HCT116 (cell line): ENCODE measurements around the gene MXD1. TPM values are rescaled to one million over a fixed set of nuclear protein-coding genes. Genes with fewer than 3 reads are reported as not detected.

Experiments used
- ATAC-seq: fragments of 200-7000 bp; cut with Tn5 transposase; 2 replicates; pipeline ENCODE4 v1.9.1; 2020; ENCODE audit warnings: mild to moderate bottlenecking, moderate library complexity
- BruUV-seq: library from RNA; stranded (reverse); fragments of 400-500 nt; replicated peaks from 2 replicates; lab custom pipeline; 2021; lab: Mats Ljungman, UMichigan
- CTCF ChIA-PET: fragments of 300-600 bp; sonication (Branson Sonifier 250); formaldehyde crosslinking; loops from one replicate; lab custom pipeline; 2021; ENCODE audit warnings: antibody characterized with exemption; lab: Charles Lee
- POLR2A ChIA-PET: fragments of 300-600, 350-600 bp; sonication (Branson Sonifier 250); formaldehyde crosslinking; loops from one replicate; lab custom pipeline; 2021; ENCODE audit warnings: antibody characterized with exemption; lab: Charles Lee
- RAD21 ChIA-PET, 2 experiments: fragments of 300-600 bp; sonication (Branson Sonifier 250); formaldehyde crosslinking; loops; one replicate each; lab custom pipeline; 2023; ENCODE audit warnings: low total read pairs in 2 of 2; ENCODE audit not compliant: uncharacterized antibody in 2 of 2, unreplicated experiment in 2 of 2, low non-redundant PET in 1 of 2; lab: Charles Lee
- DNase-seq: peaks from one replicate; pipeline ENCODE4 v3.0.0-alpha.2; 2010; ENCODE audit warnings: low read depth, low spot score
- H2AFZ ChIP-seq: fragments of 200-600 bp; shearing (Covaris generic), sonication (generic); 2 replicates; pipeline ENCODE4 v1.6.1; 2017; ENCODE audit warnings: low read depth, mixed run types, mixed read lengths, antibody characterized with exemption, low read length; ENCODE audit not compliant: poor library complexity, severe bottlenecking
- H3K27ac ChIP-seq: 2 replicates; pipeline ENCODE4 v1.5.1; 2012; ENCODE audit warnings: low read depth, low read length
- H3K27me3 ChIP-seq: fragments of 200-600 bp; sonication (generic); 2 replicates; pipeline ENCODE4 v1.6.1; 2016; ENCODE audit warnings: mixed run types, low read length, mixed read lengths; ENCODE audit not compliant: insufficient read depth
- H3K36me3 ChIP-seq, 2 experiments: fragments of 200-500 bp in 1 of 2; fragments of 200-600 bp in 1 of 2; sonication (Bioruptor generic) in 1 of 2; sonication (generic) in 1 of 2; 2 replicates each; pipeline versions ENCODE4 v1.5.1 to v1.6.1; 2014 to 2016; ENCODE audit warnings: low read length in 2 of 2, inconsistent platforms in 1 of 2, mixed read lengths in 1 of 2, mixed run types in 1 of 2; ENCODE audit not compliant: insufficient read depth in 2 of 2, control insufficient read depth in 1 of 2
- H3K4me1 ChIP-seq, 2 experiments: fragments of 200-600 bp in 1 of 2; sonication (generic) in 1 of 2; 2 replicates each; pipeline versions ENCODE4 v1.5.1 to v1.6.1; 2012 to 2017; ENCODE audit warnings: low read length in 2 of 2, inconsistent platforms in 1 of 2, mild to moderate bottlenecking in 1 of 2, mixed read lengths in 1 of 2, mixed run types in 1 of 2, moderate library complexity in 1 of 2; ENCODE audit not compliant: insufficient read depth in 2 of 2, control insufficient read depth in 1 of 2
- H3K4me2 ChIP-seq: fragments of 200-600 bp; sonication (generic); 2 replicates; pipeline ENCODE4 v1.6.1; 2017; ENCODE audit warnings: mixed run types, low read length, mixed read lengths
- H3K4me3 ChIP-seq, 2 experiments: fragments of 200-600 bp in 1 of 2; sonication (generic) in 1 of 2; replicated peaks in 1 of 2; 2 replicates each; pipeline ENCODE4 v1.5.1; 2011 to 2016; ENCODE audit warnings: low read length in 2 of 2, control low read depth in 1 of 2, low read depth in 1 of 2, mild to moderate bottlenecking in 1 of 2, mixed read lengths in 1 of 2, mixed run types in 1 of 2
- H3K79me2 ChIP-seq: fragments of 200-600 bp; sonication (generic); 2 replicates; pipeline ENCODE4 v1.6.1; 2017; ENCODE audit warnings: mild to moderate bottlenecking, mixed run types, low read length, moderate library complexity, mixed read lengths; ENCODE audit not compliant: insufficient read depth
- H3K9ac ChIP-seq: fragments of 200-600 bp; sonication (generic); 2 replicates; pipeline ENCODE4 v1.6.1; 2016; ENCODE audit warnings: low read length, mixed read lengths
- H3K9me2 ChIP-seq: fragments of 200-600 bp; sonication (generic), shearing (Covaris generic); 2 replicates; pipeline ENCODE4 v1.6.1; 2017; ENCODE audit warnings: mixed run types, mild to moderate bottlenecking, moderate library complexity; ENCODE audit not compliant: insufficient read depth
- H3K9me3 ChIP-seq, 2 experiments: fragments of 200-500 bp in 1 of 2; fragments of 200-600 bp in 1 of 2; sonication (Bioruptor generic) in 1 of 2; sonication (generic) in 1 of 2; 2 replicates each; pipeline ENCODE4 v1.6.1; 2014 to 2017; ENCODE audit warnings: low read length in 2 of 2, mixed read lengths in 2 of 2, inconsistent platforms in 1 of 2, low read depth in 1 of 2, mild to moderate bottlenecking in 1 of 2, mixed run types in 1 of 2, moderate library complexity in 1 of 2; ENCODE audit not compliant: control insufficient read depth in 1 of 2, insufficient read depth in 1 of 2
- H4K20me1 ChIP-seq: fragments of 200-600 bp; sonication (generic), shearing (Covaris generic); 2 replicates; pipeline ENCODE4 v1.6.1; 2017; ENCODE audit warnings: mixed run types, mild to moderate bottlenecking, moderate library complexity; ENCODE audit not compliant: insufficient read depth
- CTCF ChIP-seq, 3 experiments: fragments of 200-600 bp in 1 of 3; sonication (generic) in 1 of 3; IDR thresholded peaks in 2 of 3; conservative IDR thresholded peaks in 1 of 3; 2 replicates each; pipeline ENCODE4 v1.5.1; 2012 to 2017; ENCODE audit warnings: low read depth in 2 of 3, low read length in 2 of 3, antibody characterized with exemption in 1 of 3, borderline replicate concordance in 1 of 3, control low read depth in 1 of 3, mild to moderate bottlenecking in 1 of 3, mixed read lengths in 1 of 3, mixed run types in 1 of 3, moderate library complexity in 1 of 3; ENCODE audit not compliant: insufficient read depth in 1 of 3
- EGR1 ChIP-seq: IDR thresholded peaks from 2 replicates; pipeline ENCODE4 v1.6.1; 2012; ENCODE audit warnings: low read depth
- JUND ChIP-seq: IDR thresholded peaks from 2 replicates; pipeline ENCODE4 v1.6.1; 2012
- POLR2AphosphoS5 ChIP-seq: IDR thresholded peaks from 2 replicates; pipeline ENCODE4 v1.6.1; 2011; ENCODE audit warnings: mild to moderate bottlenecking, low read depth, low read length, moderate library complexity
- RAD21 ChIP-seq: IDR thresholded peaks from 2 replicates; pipeline ENCODE4 v1.6.1; 2012; ENCODE audit warnings: low read depth, mild to moderate bottlenecking
- SIN3A ChIP-seq: IDR thresholded peaks from 2 replicates; pipeline ENCODE4 v1.6.1; 2012; ENCODE audit warnings: low read depth
- TCF7L2 ChIP-seq: IDR thresholded peaks from 2 replicates; pipeline ENCODE4 v1.7.0; 2011; ENCODE audit warnings: borderline replicate concordance, inconsistent platforms; ENCODE audit not compliant: insufficient read depth, insufficient read length; ENCODE audit errors: extremely low read depth
- YY1 ChIP-seq: IDR thresholded peaks from 2 replicates; pipeline ENCODE4 v1.6.1; 2011; ENCODE audit warnings: low read length, low read depth, moderate library complexity, mild to moderate bottlenecking; ENCODE audit not compliant: insufficient replicate concordance; ENCODE audit errors: extremely low read depth
- ZBTB33 ChIP-seq: IDR thresholded peaks from 2 replicates; pipeline ENCODE4 v1.6.1; 2011; ENCODE audit warnings: mild to moderate bottlenecking, low read length, moderate library complexity; ENCODE audit not compliant: insufficient replicate concordance; ENCODE audit errors: extremely low read depth
- ZFX ChIP-seq: fragments of 450-650 bp; IDR thresholded peaks from 2 replicates; pipeline ENCODE4 v1.6.1; 2017
- intact Hi-C: fragments of 100-400 bp; cut with micrococcal nuclease; formaldehyde crosslinking; loops from 2 replicates; pipeline ENCODE4 v1.10.0; 2022
- total RNA-seq: library from RNA; stranded (reverse); gene quantifications from one replicate; pipeline ENCODE4 v1.2.1, GENCODE V29; 2021; ENCODE audit not compliant: unreplicated experiment
- TF ChIP-seq, protein P1 (sequence below): IDR thresholded peaks from 2 replicates; pipeline ENCODE4 v1.6.1; 2012

Gene MXD1
- total RNA-seq, 1 experiment from 2014 or later: 10.3 TPM

DNA sequence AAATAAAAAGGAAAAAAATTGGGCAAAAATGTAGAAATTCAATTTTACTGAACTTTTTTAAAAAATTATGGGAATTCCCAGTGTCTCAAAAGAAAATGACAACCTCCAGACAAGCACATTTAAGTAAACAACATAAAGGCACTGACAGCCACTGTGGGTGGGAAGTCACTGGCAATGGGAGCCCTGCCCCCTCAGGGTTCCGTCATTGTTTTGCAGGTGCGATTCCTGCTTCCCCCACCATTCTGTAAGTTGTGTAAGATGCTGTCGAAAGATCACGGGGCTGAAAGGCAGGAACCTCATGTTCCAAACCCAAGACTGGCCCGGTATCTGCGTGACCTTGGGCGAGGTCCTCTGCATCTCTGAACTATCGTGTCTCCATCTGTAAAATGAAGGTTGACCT is 62.3 kb downstream of the MXD1 start:
- H3K9ac ChIP-seq: no peak overlapping the region
- POLR2A ChIA-PET: no interaction called here
- H3K4me1 ChIP-seq: no peaks in the 10 kb centered on the region; a peak in 1 of 4 replicates
- H3K79me2 ChIP-seq: no peaks in the 10 kb centered on the region
- CTCF ChIA-PET: no interaction called here
- H2AFZ ChIP-seq: no peak overlapping the region
- no peak for TF ChIP-seq CTCF (IDR thresholded peaks at IDR 0.05 in 2 of 3, conservative IDR thresholded peaks at IDR 0.05 in 1 of 3; ENCODE audit: borderline replicate concordance in 1 of 3, insufficient read depth in 1 of 3, low read depth in 2 of 3, low read length in 2 of 3)
- H3K27ac ChIP-seq: no peak overlapping the region
- H3K4me2 ChIP-seq: no peak overlapping the region
- no peaks in the 10 kb centered on the region for H3K9me3 ChIP-seq
- RAD21 ChIA-PET: no interaction called here
- no peak for ATAC-seq
- H4K20me1 ChIP-seq: no peaks in the 10 kb centered on the region
- intact Hi-C loops: no loop called here
- H3K36me3 ChIP-seq: no peaks in the 10 kb centered on the region
- no peaks in the 10 kb centered on the region for H3K27me3 ChIP-seq
- no peak for DNase-seq
- no peaks in the 10 kb centered on the region for H3K9me2 ChIP-seq
- no peak overlapping the region for H3K4me3 ChIP-seq
- BruUV-seq: no TSS peak

GRCh38 chr2:69977906-69978482 is 63.1 kb downstream of the MXD1 start:
- TF ChIP-seq SIN3A (no peak), RAD21 (no peak), YY1 (no peak), ZFX (no peak), ZBTB33 (no peak), POLR2AphosphoS5 (no peak), EGR1 (no peak), JUND (no peak), TCF7L2 (no peak)
- TF ChIP-seq, protein P1, sequence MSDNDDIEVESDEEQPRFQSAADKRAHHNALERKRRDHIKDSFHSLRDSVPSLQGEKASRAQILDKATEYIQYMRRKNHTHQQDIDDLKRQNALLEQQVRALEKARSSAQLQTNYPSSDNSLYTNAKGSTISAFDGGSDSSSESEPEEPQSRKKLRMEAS: no peak
- Histone ChIP-seq H3K27ac (no peak overlapping the region), H3K9me2 (no peaks in the 10 kb centered on the region), H3K36me3 (no peaks in the 10 kb centered on the region), H4K20me1 (no peaks in the 10 kb centered on the region), H3K9me3 (no peaks in the 10 kb centered on the region), H3K4me2 (no peak overlapping the region), H3K9ac (no peak overlapping the region), H3K4me1 (no peaks in the 10 kb centered on the region; a peak in 1 of 4 replicates), H2AFZ (no peak overlapping the region), H3K4me3 (no peak overlapping the region), H3K27me3 (no peaks in the 10 kb centered on the region), H3K79me2 (no peaks in the 10 kb centered on the region)
- no peak for ATAC-seq
- no TSS peak for BruUV-seq
- DNase-seq: no peak
- ChIA-PET RAD21 (no interaction called here), CTCF (no interaction called here), POLR2A (no interaction called here)
- intact Hi-C loops: no loop called here
